HEK293 (cell line): ENCODE measurements around the gene SRSF12.
A peak's percentile ranks its signal among the peaks of the same experiment; 100 is the strongest.

Experiments
- CTCF ChIA-PET: fragments of 350-600 bp; formaldehyde crosslinking; extraction: SDS; loops from one replicate; lab custom pipeline; 2021; ENCODE audit warnings: antibody characterized with exemption; lab: Yijun Ruan, JAX
- POLR2A ChIA-PET: fragments of 300-600 bp; formaldehyde crosslinking; extraction: SDS; loops from one replicate; lab custom pipeline; 2020; ENCODE audit warnings: antibody characterized with exemption, inconsistent platforms; lab: Yijun Ruan, JAX
- H3K27ac ChIP-seq: fragments of 200-500 bp; sonication (Bioruptor generic); 2 replicates; pipeline ENCODE4 v1.5.1; 2014; ENCODE audit warnings: low read depth, low read length, control low read depth, inconsistent platforms; ENCODE audit errors: extremely low read depth
- H3K36me3 ChIP-seq, 2 experiments: fragments of 200-500 bp in 1 of 2; sonication (Bioruptor generic) in 1 of 2; 1 replicate in 1 of 2; 2 replicates in 1 of 2; pipeline ENCODE4 v1.5.1; 2014 to 2017; ENCODE audit warnings: inconsistent platforms in 2 of 2, low read length in 2 of 2; ENCODE audit not compliant: control insufficient read depth in 2 of 2, insufficient read depth in 1 of 2
- H3K4me1 ChIP-seq: fragments of 200-500 bp; sonication (Bioruptor generic); 2 replicates; pipeline ENCODE4 v1.5.1; 2014; ENCODE audit warnings: mild to moderate bottlenecking, low read length, inconsistent platforms; ENCODE audit not compliant: control insufficient read depth, insufficient read depth
- H3K4me3 ChIP-seq: 2 replicates; pipeline ENCODE4 v1.5.1; 2011; ENCODE audit warnings: low read depth, mild to moderate bottlenecking, control low read depth, low read length, moderate library complexity
- H3K9me3 ChIP-seq: fragments of 200-500 bp; sonication (Bioruptor generic); 2 replicates; pipeline ENCODE4 v1.5.1; 2014; ENCODE audit warnings: low read depth, low read length, inconsistent platforms; ENCODE audit not compliant: control insufficient read depth, insufficient read depth
- EGR2 ChIP-seq: fragments of 450-650 bp; formaldehyde crosslinking; IDR thresholded peaks from 2 replicates; pipeline ENCODE4 v1.5.1; 2016; ENCODE audit warnings: low read depth, missing biosample characterization, missing genetic modification characterization
- GLIS1 ChIP-seq: fragments of 450-650 bp; formaldehyde crosslinking; IDR thresholded peaks from 2 replicates; pipeline ENCODE4 v1.5.1; 2016; ENCODE audit warnings: missing biosample characterization, missing genetic modification characterization
- GLIS2 ChIP-seq: fragments of 450-650 bp; formaldehyde crosslinking; IDR thresholded peaks from 2 replicates; pipeline ENCODE4 v1.5.1; 2016; ENCODE audit warnings: missing biosample characterization, missing genetic modification characterization
- KLF1 ChIP-seq: fragments of 450-650 bp; formaldehyde crosslinking; IDR thresholded peaks from 2 replicates; pipeline ENCODE4 v1.5.1; 2016; ENCODE audit warnings: missing biosample characterization, missing genetic modification characterization
- KLF16 ChIP-seq: fragments of 450-650 bp; formaldehyde crosslinking; IDR thresholded peaks from 2 replicates; pipeline ENCODE4 v1.5.1; 2017; ENCODE audit warnings: missing biosample characterization, missing genetic modification characterization
- KLF8 ChIP-seq: fragments of 450-650 bp; formaldehyde crosslinking; IDR thresholded peaks from 2 replicates; pipeline ENCODE4 v1.5.1; 2016; ENCODE audit warnings: missing biosample characterization, missing genetic modification characterization
- SP2 ChIP-seq: fragments of 450-650 bp; formaldehyde crosslinking; IDR thresholded peaks from 2 replicates; pipeline ENCODE4 v1.5.1; 2016; ENCODE audit warnings: missing biosample characterization, missing genetic modification characterization
- ZBTB7A ChIP-seq: fragments of 450-650 bp; formaldehyde crosslinking; IDR thresholded peaks from 2 replicates; pipeline ENCODE4 v1.5.1; 2016; ENCODE audit warnings: low read depth, missing biosample characterization, missing genetic modification characterization
- ZBTB8A ChIP-seq: fragments of 450-650 bp; formaldehyde crosslinking; IDR thresholded peaks from 2 replicates; pipeline ENCODE4 v1.5.1; 2016; ENCODE audit warnings: missing biosample characterization, missing genetic modification characterization
- ZEB2 ChIP-seq: fragments of 450-650 bp; formaldehyde crosslinking; IDR thresholded peaks from 2 replicates; pipeline ENCODE4 v1.5.1; 2016; ENCODE audit warnings: missing biosample characterization, missing genetic modification characterization
- ZFHX2 ChIP-seq: fragments of 450-650 bp; formaldehyde crosslinking; conservative IDR thresholded peaks from 2 replicates; pipeline ENCODE4 v1.5.1; 2016; ENCODE audit warnings: missing biosample characterization, missing genetic modification characterization
- ZNF324 ChIP-seq: fragments of 450-650 bp; formaldehyde crosslinking; IDR thresholded peaks from 2 replicates; pipeline ENCODE4 v1.5.1; 2016; ENCODE audit warnings: missing biosample characterization, missing genetic modification characterization
- ZNF335 ChIP-seq: fragments of 450-650 bp; formaldehyde crosslinking; conservative IDR thresholded peaks from 2 replicates; pipeline ENCODE4 v1.5.1; 2016; ENCODE audit warnings: missing biosample characterization, missing genetic modification characterization
- ZNF341 ChIP-seq: fragments of 450-650 bp; formaldehyde crosslinking; IDR thresholded peaks from 2 replicates; pipeline ENCODE4; 2016; ENCODE audit warnings: low read depth, missing biosample characterization, missing genetic modification characterization
- ZNF394 ChIP-seq: fragments of 450-650 bp; formaldehyde crosslinking; IDR thresholded peaks from 2 replicates; pipeline ENCODE4 v1.5.1; 2016; ENCODE audit warnings: missing biosample characterization, missing genetic modification characterization, mild to moderate bottlenecking, moderate library complexity, borderline replicate concordance
- ZNF404 ChIP-seq: fragments of 450-650 bp; formaldehyde crosslinking; IDR thresholded peaks from 2 replicates; pipeline ENCODE4 v1.5.1; 2017; ENCODE audit warnings: missing biosample characterization, missing genetic modification characterization
- ZNF501 ChIP-seq: fragments of 450-650 bp; formaldehyde crosslinking; IDR thresholded peaks from 2 replicates; pipeline ENCODE4 v1.5.1; 2016; ENCODE audit warnings: missing biosample characterization, missing genetic modification characterization
- ZNF561 ChIP-seq: fragments of 450-650 bp; IDR thresholded peaks from 2 replicates; pipeline ENCODE4 v1.5.1; 2018; ENCODE audit warnings: missing biosample characterization, missing genetic modification characterization, borderline replicate concordance
- ZNF629 ChIP-seq: fragments of 450-650 bp; formaldehyde crosslinking; IDR thresholded peaks from 2 replicates; pipeline ENCODE4 v1.5.1; 2017; ENCODE audit warnings: missing biosample characterization, missing genetic modification characterization
- ZNF670 ChIP-seq: fragments of 450-650 bp; formaldehyde crosslinking; IDR thresholded peaks from 2 replicates; pipeline ENCODE4 v1.5.1; 2016; ENCODE audit warnings: missing biosample characterization, missing genetic modification characterization, low read depth
- ZNF776 ChIP-seq: fragments of 450-650 bp; formaldehyde crosslinking; IDR thresholded peaks from 2 replicates; pipeline ENCODE4 v1.5.0; 2017; ENCODE audit warnings: missing biosample characterization, missing genetic modification characterization, borderline replicate concordance
- ZNF843 ChIP-seq: fragments of 450-650 bp; formaldehyde crosslinking; IDR thresholded peaks from 2 replicates; pipeline ENCODE4 v1.5.1; 2016; ENCODE audit warnings: missing biosample characterization, missing genetic modification characterization
- ZSCAN23 ChIP-seq: fragments of 450-650 bp; formaldehyde crosslinking; IDR thresholded peaks from 2 replicates; pipeline ENCODE4 v1.5.1; 2016; ENCODE audit warnings: missing biosample characterization, missing genetic modification characterization
- TF ChIP-seq, protein P1 (sequence below): fragments of 450-650 bp; formaldehyde crosslinking; IDR thresholded peaks from 2 replicates; pipeline ENCODE4 v1.5.1; 2016; ENCODE audit warnings: missing biosample characterization, missing genetic modification characterization
- TF ChIP-seq, protein P2 (sequence below): fragments of 450-650 bp; formaldehyde crosslinking; IDR thresholded peaks from 2 replicates; pipeline ENCODE4 v1.5.1; 2016; ENCODE audit warnings: missing biosample characterization, missing genetic modification characterization
- TF ChIP-seq, protein P3 (sequence below): fragments of 450-650 bp; formaldehyde crosslinking; IDR thresholded peaks from 2 replicates; pipeline ENCODE4 v1.5.1; 2016; ENCODE audit warnings: missing biosample characterization, missing genetic modification characterization
- TF ChIP-seq, protein P4 (sequence below): fragments of 450-650 bp; formaldehyde crosslinking; IDR thresholded peaks from 2 replicates; pipeline ENCODE4 v1.5.1; 2016; ENCODE audit warnings: missing biosample characterization, missing genetic modification characterization

The SRSF12 gene

DNA sequence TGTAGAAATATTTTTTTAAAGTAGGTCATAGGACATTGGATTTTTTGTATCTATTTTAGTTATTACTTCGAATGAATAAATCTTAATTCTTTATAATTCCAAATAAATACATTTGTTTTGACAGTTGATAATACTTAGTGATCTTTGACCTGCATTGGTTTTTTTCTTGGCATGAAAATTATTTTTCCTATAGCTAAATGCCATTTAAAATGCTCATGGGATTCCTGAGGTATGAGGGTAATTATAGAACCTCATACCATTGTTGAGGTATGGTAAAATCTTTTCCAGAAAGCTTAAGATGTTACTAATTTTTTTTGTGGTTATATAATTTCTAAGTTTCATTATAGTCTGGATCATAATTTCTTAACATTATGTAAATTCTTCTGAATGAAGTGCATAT is 36.3 kb upstream of the SRSF12 start (continued):
- TF ChIP-seq, protein P1, sequence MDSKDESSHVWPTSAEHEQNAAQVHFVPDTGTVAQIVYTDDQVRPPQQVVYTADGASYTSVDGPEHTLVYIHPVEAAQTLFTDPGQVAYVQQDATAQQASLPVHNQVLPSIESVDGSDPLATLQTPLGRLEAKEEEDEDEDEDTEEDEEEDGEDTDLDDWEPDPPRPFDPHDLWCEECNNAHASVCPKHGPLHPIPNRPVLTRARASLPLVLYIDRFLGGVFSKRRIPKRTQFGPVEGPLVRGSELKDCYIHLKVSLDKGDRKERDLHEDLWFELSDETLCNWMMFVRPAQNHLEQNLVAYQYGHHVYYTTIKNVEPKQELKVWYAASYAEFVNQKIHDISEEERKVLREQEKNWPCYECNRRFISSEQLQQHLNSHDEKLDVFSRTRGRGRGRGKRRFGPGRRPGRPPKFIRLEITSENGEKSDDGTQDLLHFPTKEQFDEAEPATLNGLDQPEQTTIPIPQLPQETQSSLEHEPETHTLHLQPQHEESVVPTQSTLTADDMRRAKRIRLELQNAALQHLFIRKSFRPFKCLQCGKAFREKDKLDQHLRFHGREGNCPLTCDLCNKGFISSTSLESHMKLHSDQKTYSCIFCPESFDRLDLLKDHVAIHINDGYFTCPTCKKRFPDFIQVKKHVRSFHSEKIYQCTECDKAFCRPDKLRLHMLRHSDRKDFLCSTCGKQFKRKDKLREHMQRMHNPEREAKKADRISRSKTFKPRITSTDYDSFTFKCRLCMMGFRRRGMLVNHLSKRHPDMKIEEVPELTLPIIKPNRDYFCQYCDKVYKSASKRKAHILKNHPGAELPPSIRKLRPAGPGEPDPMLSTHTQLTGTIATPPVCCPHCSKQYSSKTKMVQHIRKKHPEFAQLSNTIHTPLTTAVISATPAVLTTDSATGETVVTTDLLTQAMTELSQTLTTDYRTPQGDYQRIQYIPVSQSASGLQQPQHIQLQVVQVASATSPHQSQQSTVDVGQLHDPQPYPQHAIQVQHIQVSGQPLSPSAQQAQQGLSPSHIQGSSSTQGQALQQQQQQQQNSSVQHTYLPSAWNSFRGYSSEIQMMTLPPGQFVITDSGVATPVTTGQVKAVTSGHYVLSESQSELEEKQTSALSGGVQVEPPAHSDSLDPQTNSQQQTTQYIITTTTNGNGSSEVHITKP (tag by site-specific recombination): no peak

DNA sequence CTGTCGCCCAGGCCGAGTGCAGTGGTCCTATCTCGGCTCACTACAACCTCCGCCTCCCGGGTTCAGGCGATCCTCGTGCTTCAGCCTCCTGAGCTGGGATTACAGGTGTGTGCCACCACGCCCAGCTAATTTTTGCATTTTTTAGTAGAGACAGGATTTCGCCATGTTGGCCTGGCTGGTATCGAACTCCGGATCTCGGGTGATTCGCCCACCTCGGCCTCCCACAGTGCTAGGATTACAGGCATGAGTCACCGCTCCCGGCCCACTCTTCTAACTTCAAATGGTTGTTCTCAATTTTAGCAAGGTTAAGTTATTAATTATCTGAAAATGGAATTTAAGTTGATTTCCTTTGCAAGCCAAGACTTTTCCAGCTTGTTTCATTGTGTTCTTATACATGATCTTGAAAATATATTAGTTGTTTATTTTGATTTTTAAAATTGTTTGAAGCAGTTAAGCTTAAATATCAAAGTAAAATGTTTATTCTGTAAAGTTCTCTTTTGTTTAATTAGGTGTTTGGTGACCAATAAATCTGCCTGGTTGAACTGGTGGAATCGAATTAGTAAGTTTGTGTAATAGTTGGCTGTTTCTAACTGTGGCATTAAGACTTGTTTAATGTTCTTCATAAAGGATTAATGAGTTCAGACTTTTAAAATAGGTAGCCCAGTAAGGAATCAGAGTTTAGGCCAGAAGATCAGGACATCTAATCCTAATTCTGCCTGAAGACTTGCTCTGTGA is 30.3 kb upstream of the SRSF12 start:
- Histone ChIP-seq H3K36me3 (peaks cover 10 to 25% of the 10 kb centered on the region in 2 experiments), H3K4me1 (peaks cover 18% of the 10 kb centered on the region), H3K9me3 (no peaks in the 10 kb centered on the region), H3K27ac (no peak overlapping the region), H3K4me3 (peak overlapping the region; percentile 9)
- CTCF ChIA-PET: interaction anchor here (0.5 to 1.1 kb wide), 10 partner anchors 21 to 601 kb away, joined by 3 to 5 read pairs (median 3); no protein-coding TSS in a partner anchor
- POLR2A ChIA-PET: interaction anchor here (1.9 to 4.0 kb wide), 3 partner anchors 10 to 68 kb away, joined by 7 to 48 read pairs (median 10); partner anchors contain the start of gene PNRC1
- TF ChIP-seq KLF1 (tag by site-specific recombination) (peak; percentile 18; the same call in 1 of the 2 replicates), ZNF341 (no peak), ZNF776 (no peak), GLIS2 (tag by site-specific recombination) (peak; percentile 45), ZNF561 (tag by site-specific recombination) (0 out of 2 replicates have a peak, but pooled peaks have one; percentile 55), ZSCAN23 (tag by site-specific recombination) (peak; percentile 15; the same call in 1 of the 2 replicates), ZEB2 (tag by site-specific recombination) (peak; percentile 78), GLIS1 (peak; percentile 84), KLF16 (tag by site-specific recombination) (0 out of 2 replicates have a peak, but pooled peaks have one; percentile 53), SP2 (0 out of 2 replicates have a peak, but pooled peaks have one; percentile 5), ZBTB8A (tag by site-specific recombination) (peak; percentile 42; the same call in 1 of the 2 replicates), ZNF335 (tag by site-specific recombination) (peak; percentile 14; the same call in 1 of the 2 replicates), ZBTB7A (tag by site-specific recombination) (no peak), ZNF670 (tag by site-specific recombination) (no peak), ZNF629 (tag by site-specific recombination) (peak; percentile 43; the same call in 1 of the 2 replicates), ZNF843 (tag by site-specific recombination) (0 out of 2 replicates have a peak, but pooled peaks have one; percentile 13), ZNF324 (tag by site-specific recombination) (peak; percentile 36; the same call in 1 of the 2 replicates), ZNF501 (tag by site-specific recombination) (0 out of 2 replicates have a peak, but pooled peaks have one; percentile 46), ZNF394 (tag by site-specific recombination) (peak; percentile 20; the same call in 1 of the 2 replicates), EGR2 (tag by site-specific recombination) (peak; percentile 92), ZFHX2 (tag by site-specific recombination) (peak; percentile 96), ZNF404 (tag by site-specific recombination) (no peak), KLF8 (peak; percentile 70)
- TF ChIP-seq, protein P2, sequence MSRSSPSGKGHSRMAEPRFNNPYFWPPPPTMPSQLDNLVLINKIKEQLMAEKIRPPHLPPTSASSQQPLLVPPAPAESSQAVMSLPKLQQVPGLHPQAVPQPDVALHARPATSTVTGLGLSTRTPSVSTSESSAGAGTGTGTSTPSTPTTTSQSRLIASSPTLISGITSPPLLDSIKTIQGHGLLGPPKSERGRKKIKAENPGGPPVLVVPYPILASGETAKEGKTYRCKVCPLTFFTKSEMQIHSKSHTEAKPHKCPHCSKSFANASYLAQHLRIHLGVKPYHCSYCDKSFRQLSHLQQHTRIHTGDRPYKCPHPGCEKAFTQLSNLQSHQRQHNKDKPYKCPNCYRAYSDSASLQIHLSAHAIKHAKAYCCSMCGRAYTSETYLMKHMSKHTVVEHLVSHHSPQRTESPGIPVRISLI (tag by site-specific recombination): peak; percentile 87
- TF ChIP-seq, protein P3, sequence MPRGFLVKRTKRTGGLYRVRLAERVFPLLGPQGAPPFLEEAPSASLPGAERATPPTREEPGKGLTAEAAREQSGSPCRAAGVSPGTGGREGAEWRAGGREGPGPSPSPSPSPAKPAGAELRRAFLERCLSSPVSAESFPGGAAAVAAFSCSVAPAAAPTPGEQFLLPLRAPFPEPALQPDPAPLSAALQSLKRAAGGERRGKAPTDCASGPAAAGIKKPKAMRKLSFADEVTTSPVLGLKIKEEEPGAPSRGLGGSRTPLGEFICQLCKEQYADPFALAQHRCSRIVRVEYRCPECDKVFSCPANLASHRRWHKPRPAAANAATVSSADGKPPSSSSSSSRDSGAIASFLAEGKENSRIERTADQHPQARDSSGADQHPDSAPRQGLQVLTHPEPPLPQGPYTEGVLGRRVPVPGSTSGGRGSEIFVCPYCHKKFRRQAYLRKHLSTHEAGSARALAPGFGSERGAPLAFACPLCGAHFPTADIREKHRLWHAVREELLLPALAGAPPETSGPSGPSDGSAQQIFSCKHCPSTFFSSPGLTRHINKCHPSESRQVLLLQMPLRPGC (tag by site-specific recombination): 0 out of 2 replicates have a peak, but pooled peaks have one; percentile 37
- TF ChIP-seq, protein P4, sequence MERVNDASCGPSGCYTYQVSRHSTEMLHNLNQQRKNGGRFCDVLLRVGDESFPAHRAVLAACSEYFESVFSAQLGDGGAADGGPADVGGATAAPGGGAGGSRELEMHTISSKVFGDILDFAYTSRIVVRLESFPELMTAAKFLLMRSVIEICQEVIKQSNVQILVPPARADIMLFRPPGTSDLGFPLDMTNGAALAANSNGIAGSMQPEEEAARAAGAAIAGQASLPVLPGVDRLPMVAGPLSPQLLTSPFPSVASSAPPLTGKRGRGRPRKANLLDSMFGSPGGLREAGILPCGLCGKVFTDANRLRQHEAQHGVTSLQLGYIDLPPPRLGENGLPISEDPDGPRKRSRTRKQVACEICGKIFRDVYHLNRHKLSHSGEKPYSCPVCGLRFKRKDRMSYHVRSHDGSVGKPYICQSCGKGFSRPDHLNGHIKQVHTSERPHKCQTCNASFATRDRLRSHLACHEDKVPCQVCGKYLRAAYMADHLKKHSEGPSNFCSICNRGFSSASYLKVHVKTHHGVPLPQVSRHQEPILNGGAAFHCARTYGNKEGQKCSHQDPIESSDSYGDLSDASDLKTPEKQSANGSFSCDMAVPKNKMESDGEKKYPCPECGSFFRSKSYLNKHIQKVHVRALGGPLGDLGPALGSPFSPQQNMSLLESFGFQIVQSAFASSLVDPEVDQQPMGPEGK (tag by site-specific recombination): peak; percentile 36
